HG03159 (cell line): ENCODE data around the gene B4GAT1.
"Not testable (repeated sequence)": the region's sequence is repeated elsewhere in the genome, so short reads cannot be mapped to it uniquely, and the experiment has no call there.

Source experiments
- ATAC-seq: cut with Tn5 transposase; IDR thresholded peaks from one replicate; pipeline ENCODE4 v1.9.1; 2021; ENCODE audit warnings: mild to moderate bottlenecking, moderate library complexity; ENCODE audit not compliant: unreplicated experiment

B4GAT1 gene

DNA sequence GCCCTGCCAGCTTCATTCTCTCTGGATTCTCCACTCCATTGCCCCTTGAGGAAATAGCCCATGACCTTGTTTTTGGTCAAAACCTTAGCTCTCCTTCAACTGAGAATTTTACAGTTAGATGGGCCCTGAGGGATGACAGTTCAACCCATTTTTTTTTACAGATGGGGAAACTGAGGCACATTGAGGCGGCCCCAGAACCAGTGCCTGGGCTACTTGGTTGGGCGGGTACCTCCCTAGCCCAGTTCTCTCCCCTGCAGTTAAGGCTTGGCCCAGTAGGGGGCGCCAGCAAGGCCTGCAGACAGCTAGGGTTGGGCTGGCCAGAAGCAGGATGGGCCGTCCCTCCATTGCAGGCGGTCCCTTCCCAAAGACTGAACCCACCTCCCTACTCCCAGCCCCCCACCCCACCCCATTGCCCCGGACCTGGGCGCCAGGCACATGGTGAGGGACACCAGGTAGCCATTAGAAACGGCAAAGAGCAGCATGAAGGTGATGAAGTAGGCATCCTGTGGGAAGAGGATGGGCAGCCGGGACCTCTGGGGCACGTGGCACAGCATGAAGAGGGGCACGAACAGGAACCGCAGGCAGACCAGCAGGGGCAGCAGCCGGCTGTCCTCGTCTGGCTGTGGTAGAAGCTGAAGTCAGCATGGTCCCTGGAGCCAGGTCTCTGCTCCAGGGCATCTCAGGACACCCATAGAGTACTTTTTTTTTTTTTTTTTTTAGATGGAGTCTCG lies 16.5 kb upstream of the B4GAT1 start:
- no peak for ATAC-seq

GRCh38 chr11:66363187-66363601 lies 15.8 kb upstream of the B4GAT1 start:
- no peak for ATAC-seq

DNA sequence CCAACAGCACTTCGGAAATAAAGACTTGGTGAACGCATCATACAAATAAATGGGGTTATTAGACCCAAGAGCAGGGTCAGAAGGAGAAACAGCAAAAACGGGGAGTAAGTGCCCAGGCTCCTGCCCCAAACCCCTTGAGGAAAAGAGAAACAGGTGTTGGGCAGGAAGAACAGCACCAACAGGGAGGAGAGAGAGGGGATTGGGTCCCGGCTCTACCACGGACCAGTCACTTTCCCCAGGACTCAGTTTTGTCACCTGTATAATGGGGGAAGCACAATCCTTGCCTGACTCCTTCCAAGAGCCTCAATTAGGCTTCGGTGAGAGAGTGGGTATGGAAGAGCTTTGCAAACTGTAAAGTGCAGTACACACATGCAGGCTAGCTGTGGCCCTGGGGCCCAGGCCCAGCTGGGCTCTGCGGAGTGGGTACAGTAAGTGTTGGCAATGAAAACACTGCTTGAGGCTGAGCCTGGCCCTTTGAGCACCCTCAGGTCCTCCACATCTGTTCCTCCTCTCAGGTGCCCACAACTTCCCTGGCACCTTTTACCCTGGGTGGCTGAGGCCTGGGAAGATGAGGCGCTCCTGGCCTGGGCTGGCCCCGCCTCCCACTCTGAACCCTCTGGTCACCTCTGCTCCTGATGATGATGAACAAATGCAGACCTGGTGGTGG lies 15.2 kb upstream of the B4GAT1 start:
- ATAC-seq = no peak

- no peak for ATAC-seq
Measured at GRCh38 chr11:66361502-66361941, 14.1 kb upstream of the B4GAT1 start.

DNA sequence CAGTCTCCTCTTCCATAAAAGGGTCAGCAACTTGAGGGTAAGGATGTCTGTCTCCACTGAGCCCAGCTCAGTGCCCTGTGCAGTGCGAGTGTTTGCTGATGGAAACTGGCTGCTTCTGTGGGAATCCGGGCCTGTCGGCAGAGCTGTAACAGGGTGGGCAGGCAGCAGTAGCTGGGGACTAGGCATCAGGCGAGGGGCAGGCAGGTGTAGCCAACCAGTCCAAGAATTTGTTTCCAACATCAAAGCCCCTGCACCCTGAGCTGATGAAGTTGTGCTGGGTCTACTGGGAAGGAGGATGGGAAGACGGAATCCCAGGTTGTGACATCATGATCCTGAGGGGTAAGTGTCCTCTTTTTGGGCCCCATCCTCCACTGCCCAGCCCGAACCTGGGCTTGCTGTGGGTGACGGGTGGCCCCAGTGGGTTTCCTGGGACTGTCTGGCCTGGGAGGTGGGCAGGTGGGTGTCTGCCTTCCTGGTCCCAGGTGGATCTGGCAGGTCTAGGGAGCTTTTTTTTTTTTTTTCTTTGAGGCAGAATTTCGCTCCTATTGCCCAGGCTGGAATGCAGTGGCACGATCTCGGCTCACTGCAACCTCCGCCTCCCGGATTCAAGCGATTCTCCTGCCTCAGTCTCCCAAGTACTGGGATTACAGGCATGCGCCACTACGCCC lies 13.1 kb upstream of the B4GAT1 start:
- no peak for ATAC-seq

GRCh38 chr11:66359662-66360087 lies 12.2 kb upstream of the B4GAT1 start:
- ATAC-seq = no peak

DNA sequence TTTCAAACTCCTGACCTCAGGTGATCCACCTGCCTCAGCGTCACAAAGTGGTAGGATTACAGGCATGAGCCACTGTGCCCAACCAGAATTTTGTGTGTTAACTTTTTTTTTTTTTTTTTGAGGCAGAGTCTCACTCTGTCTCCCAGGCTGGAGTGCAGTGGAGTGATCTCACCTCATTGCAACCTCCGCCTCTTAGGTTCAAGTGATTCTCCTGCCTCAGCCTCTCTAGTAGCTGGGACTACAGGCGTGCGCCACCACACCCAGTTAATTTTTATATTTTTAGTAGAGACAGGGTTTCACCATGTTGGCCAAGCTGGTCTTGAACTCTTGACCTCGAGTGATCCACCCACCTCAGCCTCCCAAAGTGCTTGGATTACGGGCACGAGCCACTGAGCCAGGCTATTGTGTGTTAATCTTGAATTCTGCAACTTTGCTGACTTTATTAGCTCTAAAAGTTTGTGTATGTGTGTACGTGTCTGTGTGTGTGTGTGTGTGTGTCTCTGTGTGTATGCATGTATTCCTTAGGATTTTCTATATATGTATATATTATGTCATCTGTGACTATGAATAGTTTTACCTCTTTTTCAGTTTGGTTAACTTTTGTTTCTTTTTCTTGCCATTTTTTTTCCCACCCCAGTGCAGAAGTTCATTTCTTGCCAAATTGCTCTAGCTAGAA lies 3.3 kb upstream of the B4GAT1 start:
- not testable (repeated sequence) for ATAC-seq

- no peak for ATAC-seq
Measured at GRCh38 chr11:66349084-66349386, 1.6 kb upstream of the B4GAT1 start.

DNA sequence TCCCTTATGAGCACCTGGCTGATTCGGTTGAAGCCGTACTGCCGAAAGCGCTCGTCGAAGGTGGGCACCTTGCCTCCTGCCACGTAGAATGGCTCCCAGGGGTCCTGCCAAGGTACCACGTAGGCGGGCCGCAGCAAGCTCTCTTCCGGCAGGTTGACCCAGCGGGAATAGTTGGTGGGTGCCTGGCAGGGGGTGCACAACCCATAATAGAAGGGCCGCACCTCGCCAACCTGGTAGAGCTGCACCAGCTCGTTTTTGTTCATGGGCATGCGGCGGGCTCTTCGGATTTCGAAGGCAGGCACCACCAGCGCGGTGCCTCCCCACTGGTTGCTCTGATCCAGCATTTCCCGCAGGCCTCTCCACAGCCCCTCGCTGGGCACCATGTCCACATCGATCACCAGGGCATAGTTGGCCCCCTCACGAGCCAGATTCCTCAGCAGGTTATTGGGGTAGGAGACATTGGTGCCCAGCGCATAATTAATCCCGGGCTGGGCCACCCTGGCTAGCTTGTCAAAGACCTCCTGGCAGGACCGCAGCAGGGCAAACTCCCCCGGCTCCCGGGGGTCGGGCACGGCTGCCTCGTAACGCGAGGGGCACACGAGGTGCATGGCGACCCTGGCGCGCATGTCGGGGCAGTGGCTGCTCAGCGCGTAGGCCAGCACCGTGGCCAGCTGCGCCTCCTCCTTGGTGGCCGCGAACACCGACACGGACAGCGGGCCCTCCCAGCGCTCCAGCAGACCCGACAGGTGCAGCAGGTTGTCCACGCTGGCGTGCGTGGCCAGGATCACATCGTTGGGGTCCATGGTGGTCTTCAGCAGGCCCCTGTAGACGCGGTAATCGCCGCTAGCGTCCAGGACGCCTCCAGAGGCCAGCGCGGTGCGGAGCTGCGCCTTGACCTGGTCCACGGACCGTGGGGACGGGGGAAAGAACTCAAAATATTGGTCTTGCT lies 679 bp downstream of the B4GAT1 start:
- ATAC-seq = no peak

- ATAC-seq = peak; percentile 4
Measured at GRCh38 chr11:66345316-66345649, 2.1 kb downstream of the B4GAT1 start.

- ATAC-seq = peak; percentile 68
Measured at GRCh38 chr11:66344550-66345315, 2.7 kb downstream of the B4GAT1 start, which contains the start of gene BRMS1. TSS of gene BRMS1 (minus strand) at chr11:66345104. CDS start at chr11:66342234, 2,870 bp downstream.

GRCh38 chr11:66343176-66343575 lies 4.3 kb downstream of the B4GAT1 start:
- ATAC-seq = no peak

GRCh38 chr11:66341502-66342126 lies 5.8 kb downstream of the B4GAT1 start:
- no peak for ATAC-seq

GRCh38 chr11:66340596-66341501 lies 6.6 kb downstream of the B4GAT1 start:
- ATAC-seq = no peak

DNA sequence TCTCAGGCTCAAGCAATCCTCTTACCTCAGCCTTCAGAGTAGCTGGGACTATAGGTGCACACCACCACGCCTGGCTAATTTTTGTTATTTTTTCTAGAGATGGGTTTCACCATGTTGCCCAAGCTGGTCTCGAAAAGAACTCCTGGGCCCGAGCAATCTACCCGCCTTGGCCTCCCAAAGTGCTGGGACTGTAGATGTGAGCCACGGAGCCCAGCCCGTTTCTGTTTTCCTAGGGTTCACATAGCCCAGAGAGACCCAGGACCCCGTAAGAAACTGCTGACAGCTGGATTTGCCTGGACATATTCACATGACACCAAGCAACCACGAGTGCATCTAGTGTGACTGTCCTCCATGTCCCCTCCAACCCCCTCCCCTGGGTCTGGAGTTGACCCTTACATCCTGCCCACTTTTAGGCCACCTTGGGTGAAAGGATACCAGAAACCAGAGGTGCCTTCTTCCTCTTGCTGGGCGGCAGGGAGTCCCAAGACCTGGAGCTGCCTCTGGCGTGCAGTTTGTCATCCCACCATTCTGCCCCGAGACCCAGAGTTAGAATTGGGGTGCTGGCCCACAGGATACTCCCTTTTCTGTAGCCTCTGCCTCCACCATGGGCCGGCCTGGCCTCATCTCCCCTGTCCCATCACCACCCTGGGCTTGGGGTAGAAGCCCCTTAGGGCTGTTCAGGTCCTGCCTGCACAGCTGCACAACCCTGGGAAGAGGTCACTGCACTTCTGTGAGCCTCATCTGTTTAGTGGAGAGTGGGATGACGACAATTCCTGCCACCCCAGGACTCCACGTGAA lies 7.5 kb downstream of the B4GAT1 start:
- ATAC-seq = no peak

DNA sequence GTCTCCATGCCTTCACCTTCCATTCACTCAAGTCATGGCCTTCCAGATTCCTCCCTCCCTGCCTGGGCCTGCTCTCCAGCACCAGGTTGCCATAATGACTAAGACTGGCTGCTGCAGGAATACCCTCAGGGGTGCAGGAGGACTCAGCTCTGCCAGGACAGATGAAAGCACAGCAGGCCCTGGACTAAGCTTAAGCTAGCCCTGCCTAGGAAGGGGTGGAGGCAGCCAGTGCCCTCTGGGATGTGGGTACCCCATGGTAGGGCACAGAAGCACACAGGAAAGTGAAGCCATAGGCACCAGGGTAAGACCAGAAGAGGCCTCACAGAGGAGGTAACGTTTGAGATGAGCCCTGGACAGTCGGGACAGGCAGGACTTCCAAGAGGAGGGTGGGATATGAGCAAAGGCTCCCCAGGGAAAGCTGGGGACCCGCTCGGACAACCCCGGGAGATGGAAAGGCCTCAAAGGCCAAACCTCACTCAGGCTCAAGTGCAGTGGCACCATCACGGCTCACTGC lies 8.2 kb downstream of the B4GAT1 start:
- ATAC-seq = no peak
